HFFc6 (cell line): ENCODE results near the gene LRIT2. TPM values are rescaled to one million over a fixed set of nuclear protein-coding genes. Genes with fewer than 3 reads are reported as not detected.
"Not testable (repeated sequence)": the region's sequence is repeated elsewhere in the genome, so short reads cannot be mapped to it uniquely, and the experiment has no call there.

Experiments used
- DNase-seq: peaks from one replicate; pipeline ENCODE4 v3.0.0-alpha.2; 2018
- H3K27ac Mint-ChIP-seq: 2 replicates; pipeline ENCODE4 v1.8.0; 2020; ENCODE audit warnings: mild to moderate bottlenecking, mixed read lengths
- H3K27me3 Mint-ChIP-seq: 2 replicates; pipeline ENCODE4 v1.8.0; 2021; ENCODE audit warnings: mild to moderate bottlenecking, moderate library complexity, mixed read lengths; ENCODE audit not compliant: insufficient read depth
- H3K36me3 Mint-ChIP-seq: 2 replicates; pipeline ENCODE4 v1.8.0; 2021; ENCODE audit warnings: low read depth, mixed read lengths
- H3K4me1 Mint-ChIP-seq: 2 replicates; pipeline ENCODE4 v1.8.0; 2020; ENCODE audit warnings: low read depth, mixed read lengths
- H3K4me3 Mint-ChIP-seq: 2 replicates; pipeline ENCODE4 v1.8.0; 2020; ENCODE audit warnings: mild to moderate bottlenecking, moderate library complexity, mixed read lengths
- H3K9me3 Mint-ChIP-seq: 2 replicates; pipeline ENCODE4 v1.8.0; 2020; ENCODE audit warnings: mild to moderate bottlenecking, mixed read lengths
- total RNA-seq, 6 experiments: library from RNA; stranded (reverse); fragmentation: NEBNext Ultra II Directional; extraction: Animal tissue kit (Norgen Biotek cat#: 25700); gene quantifications; 2 replicates in 1 of 6; 3 replicates in 5 of 6; pipeline ENCODE4 v1.2.3, GENCODE V29; 2021
- TF ChIP-seq, protein P1 (sequence below): fragments of 200-600 bp; sonication (generic); IDR thresholded peaks from 2 replicates; pipeline ENCODE4 v1.5.0; 2021; ENCODE audit warnings: antibody characterized with exemption, mild to moderate bottlenecking

LRIT2 gene
- total RNA-seq, 6 experiments from 2014 or later, result not detected

DNA sequence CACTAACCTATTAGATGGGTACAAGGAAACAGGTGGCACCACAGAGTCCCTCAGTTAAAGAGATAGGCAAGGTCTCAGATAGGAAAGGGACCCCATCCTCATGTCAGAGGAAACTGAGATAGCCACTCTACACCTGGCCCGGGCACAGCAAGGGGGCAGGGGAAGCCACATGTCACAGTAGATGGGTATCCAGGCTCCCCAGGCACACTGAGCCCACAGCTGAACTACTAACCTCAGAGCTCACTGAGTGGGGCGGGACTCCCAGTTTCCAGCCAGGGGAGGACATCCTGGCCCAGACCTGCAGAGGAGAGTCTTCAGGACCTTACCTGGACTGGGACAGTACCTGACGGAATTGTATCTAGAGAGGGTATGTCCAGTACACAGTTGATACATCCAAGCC, 34.7 kb downstream of the LRIT2 start:
- H3K27ac Mint-ChIP-seq, result no peak overlapping the region
- no peaks in the 10 kb centered on the region for H3K4me1 Mint-ChIP-seq
- no peak overlapping the region for H3K4me3 Mint-ChIP-seq
- no peaks in the 10 kb centered on the region for H3K9me3 Mint-ChIP-seq
- no peaks in the 10 kb centered on the region for H3K36me3 Mint-ChIP-seq
- TF ChIP-seq, protein P1, sequence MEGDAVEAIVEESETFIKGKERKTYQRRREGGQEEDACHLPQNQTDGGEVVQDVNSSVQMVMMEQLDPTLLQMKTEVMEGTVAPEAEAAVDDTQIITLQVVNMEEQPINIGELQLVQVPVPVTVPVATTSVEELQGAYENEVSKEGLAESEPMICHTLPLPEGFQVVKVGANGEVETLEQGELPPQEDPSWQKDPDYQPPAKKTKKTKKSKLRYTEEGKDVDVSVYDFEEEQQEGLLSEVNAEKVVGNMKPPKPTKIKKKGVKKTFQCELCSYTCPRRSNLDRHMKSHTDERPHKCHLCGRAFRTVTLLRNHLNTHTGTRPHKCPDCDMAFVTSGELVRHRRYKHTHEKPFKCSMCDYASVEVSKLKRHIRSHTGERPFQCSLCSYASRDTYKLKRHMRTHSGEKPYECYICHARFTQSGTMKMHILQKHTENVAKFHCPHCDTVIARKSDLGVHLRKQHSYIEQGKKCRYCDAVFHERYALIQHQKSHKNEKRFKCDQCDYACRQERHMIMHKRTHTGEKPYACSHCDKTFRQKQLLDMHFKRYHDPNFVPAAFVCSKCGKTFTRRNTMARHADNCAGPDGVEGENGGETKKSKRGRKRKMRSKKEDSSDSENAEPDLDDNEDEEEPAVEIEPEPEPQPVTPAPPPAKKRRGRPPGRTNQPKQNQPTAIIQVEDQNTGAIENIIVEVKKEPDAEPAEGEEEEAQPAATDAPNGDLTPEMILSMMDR, result no peak
- H3K27me3 Mint-ChIP-seq, result peaks cover 16% of the 10 kb centered on the region
- DNase-seq, result no peak

DNA sequence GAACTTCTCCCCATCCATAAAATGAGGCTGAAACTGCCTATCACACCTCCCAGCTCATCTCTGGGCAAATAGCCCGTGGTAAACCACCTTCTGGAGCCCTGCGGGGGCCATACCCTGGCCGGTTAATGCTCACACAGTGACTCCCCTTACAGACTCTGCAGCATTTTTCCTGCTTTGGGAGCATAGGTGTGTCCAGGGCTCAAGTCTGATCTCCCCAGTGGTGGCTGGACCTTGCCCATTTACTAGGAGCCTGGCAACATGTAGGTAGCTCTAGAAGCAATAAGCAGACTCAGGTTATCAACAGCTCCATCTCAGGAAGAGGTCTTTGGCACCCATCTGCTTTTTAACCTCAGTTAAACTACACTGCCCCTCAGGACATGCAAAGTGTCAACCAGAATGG, 36.5 kb downstream of the LRIT2 start:
- H3K27ac Mint-ChIP-seq, result no peak overlapping the region
- H3K9me3 Mint-ChIP-seq, result no peaks in the 10 kb centered on the region
- no peaks in the 10 kb centered on the region for H3K36me3 Mint-ChIP-seq
- H3K4me1 Mint-ChIP-seq, result no peaks in the 10 kb centered on the region
- H3K4me3 Mint-ChIP-seq, result no peak overlapping the region
- no peak for DNase-seq
- TF ChIP-seq, protein P1, result no peak
- H3K27me3 Mint-ChIP-seq, result peaks cover 17% of the 10 kb centered on the region

DNA sequence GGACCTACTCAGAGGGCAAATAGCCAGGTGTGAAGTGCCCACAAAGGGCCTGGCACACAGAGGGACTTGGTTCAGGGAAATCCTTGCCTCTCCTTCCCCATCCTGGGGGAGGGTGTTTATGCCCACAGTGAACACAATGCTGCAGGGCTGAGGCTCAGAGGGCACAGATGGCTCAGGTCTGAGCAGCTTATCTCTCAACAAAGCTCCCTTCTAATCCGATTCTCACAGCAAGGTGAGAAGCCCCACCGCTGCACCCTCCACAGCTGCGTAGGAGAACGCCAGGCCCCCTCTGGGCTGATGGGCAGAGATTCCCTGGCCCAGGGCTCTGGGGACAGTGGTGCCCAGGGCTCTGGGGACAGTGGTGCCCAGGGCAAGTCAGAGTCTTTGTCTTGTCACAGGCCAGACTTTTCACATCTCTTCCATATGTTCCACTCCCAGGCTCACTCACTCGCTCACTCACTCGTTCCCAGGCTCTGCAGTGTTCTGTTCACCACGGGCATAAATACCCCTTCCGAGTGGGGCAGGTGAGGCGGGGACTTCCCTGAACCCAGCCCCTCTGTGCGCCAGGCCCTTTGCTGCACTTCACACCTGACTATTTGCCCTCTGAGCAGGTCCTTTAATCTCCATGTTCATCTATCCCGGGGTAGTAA, 39.7 kb downstream of the LRIT2 start:
- DNase-seq, result no peak
- H3K4me3 Mint-ChIP-seq, result no peak overlapping the region
- no peak overlapping the region for H3K27ac Mint-ChIP-seq
- H3K9me3 Mint-ChIP-seq, result no peaks in the 10 kb centered on the region
- TF ChIP-seq, protein P1, result no peak
- no peaks in the 10 kb centered on the region for H3K4me1 Mint-ChIP-seq
- no peaks in the 10 kb centered on the region for H3K36me3 Mint-ChIP-seq
- H3K27me3 Mint-ChIP-seq, result peaks cover 4% of the 10 kb centered on the region

DNA sequence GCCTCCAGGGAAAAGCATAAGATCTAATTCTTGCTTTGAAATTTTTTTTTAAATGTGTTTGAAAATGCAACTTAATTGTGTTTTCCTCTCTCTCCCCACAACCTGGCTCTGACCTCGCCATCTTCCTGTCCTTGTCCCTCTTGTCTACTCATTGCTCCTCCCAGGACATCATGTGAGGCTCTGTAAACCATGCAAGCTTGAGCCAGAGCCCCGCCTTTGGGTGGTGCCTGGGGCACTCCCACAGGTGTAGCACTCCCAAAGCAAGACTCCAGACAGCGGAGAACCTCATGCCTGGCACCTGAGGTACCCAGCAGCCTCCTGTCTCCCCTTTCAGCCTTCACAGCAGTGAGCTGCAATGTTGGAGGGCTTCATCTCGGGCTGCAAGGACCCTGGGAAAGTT, 40.8 kb downstream of the LRIT2 start:
- no peak overlapping the region for H3K27ac Mint-ChIP-seq
- peaks cover 4% of the 10 kb centered on the region; the same call in 1 of the 2 replicates for H3K27me3 Mint-ChIP-seq
- TF ChIP-seq, protein P1, result no peak
- H3K4me3 Mint-ChIP-seq, result no peak overlapping the region
- DNase-seq, result no peak
- no peaks in the 10 kb centered on the region for H3K4me1 Mint-ChIP-seq
- H3K36me3 Mint-ChIP-seq, result no peaks in the 10 kb centered on the region
- H3K9me3 Mint-ChIP-seq, result no peaks in the 10 kb centered on the region

DNA sequence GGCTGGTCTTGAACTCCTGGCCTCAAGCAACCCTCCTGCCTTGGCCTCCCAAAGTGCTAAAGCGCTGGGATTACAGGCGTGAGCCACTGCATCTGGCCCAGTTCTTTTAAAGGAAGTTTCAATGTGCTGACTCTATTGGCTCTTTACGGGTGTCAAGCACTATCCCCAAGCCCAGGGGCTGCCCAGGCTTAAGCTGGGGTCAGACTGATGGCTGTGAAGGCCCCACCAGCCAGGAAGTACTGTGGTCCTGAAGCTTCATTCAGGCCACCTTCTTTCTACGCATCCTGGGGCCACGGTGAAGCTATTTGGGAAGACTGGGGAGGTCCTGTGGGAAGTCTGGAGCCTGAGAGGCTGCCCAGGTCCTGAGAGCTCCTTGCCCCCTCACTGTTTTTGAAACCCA, 43.7 kb downstream of the LRIT2 start:
- TF ChIP-seq, protein P1, result no peak
- H3K27ac Mint-ChIP-seq, result no peak overlapping the region
- H3K27me3 Mint-ChIP-seq, result peaks cover 4% of the 10 kb centered on the region; the same call in 1 of the 2 replicates
- no peaks in the 10 kb centered on the region for H3K36me3 Mint-ChIP-seq
- no peaks in the 10 kb centered on the region for H3K9me3 Mint-ChIP-seq
- no peak for DNase-seq
- no peak overlapping the region for H3K4me3 Mint-ChIP-seq
- no peaks in the 10 kb centered on the region for H3K4me1 Mint-ChIP-seq

DNA sequence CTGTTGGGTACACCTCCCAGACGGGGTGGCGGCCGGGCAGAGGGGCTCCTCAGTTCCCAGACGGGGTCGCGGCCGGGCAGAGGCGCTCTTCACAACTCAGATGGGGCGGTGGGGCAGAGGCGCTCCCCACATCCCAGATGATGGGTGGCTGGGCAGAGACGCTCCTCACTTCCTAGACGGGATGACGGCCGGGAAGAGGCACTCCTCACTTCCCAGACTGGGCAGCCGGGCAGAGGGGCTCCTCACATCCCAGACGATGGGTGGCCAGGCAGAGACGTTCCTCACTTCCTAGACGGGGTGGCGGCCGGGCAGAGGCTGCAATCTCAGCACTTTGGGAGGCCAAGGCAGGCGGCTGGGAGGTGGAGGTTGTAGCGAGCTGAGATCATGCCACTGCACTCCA, 45.0 kb downstream of the LRIT2 start:
- DNase-seq, H3K4me3 Mint-ChIP-seq, H3K27me3 Mint-ChIP-seq, H3K4me1 Mint-ChIP-seq, H3K36me3 Mint-ChIP-seq, H3K27ac Mint-ChIP-seq, H3K9me3 Mint-ChIP-seq: not testable (repeated sequence)
